Activated T-cell treated with anti-CD3 and anti-CD28 coated beads for 4 hours (primary cell): Measurements from ENCODE around the gene TMEM17.

Experiments used
- DNase-seq: peaks from one replicate; pipeline ENCODE4 v3.0.0-alpha.2; 2020

Gene TMEM17

DNA sequence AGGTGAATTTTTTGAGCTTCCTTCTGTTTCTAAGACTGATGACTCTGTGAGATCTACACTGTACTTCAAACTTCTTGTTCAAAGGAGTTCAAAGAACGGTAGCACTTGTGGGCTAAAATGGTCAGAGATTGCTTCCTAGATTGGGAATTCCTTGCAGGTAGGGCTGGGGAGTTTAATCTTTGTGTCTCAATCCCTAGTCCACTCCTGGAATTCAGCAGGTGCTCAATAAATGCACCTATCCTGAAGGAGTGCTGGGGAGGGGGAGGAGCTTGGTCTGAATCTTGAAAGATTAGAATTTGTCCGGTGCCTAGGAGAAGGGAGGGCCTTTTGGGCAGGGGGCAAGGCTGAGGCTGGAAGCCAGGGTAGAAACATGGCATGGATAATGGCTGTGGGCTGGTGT, 34.6 kb downstream of the TMEM17 start:
- no peak for DNase-seq

DNA sequence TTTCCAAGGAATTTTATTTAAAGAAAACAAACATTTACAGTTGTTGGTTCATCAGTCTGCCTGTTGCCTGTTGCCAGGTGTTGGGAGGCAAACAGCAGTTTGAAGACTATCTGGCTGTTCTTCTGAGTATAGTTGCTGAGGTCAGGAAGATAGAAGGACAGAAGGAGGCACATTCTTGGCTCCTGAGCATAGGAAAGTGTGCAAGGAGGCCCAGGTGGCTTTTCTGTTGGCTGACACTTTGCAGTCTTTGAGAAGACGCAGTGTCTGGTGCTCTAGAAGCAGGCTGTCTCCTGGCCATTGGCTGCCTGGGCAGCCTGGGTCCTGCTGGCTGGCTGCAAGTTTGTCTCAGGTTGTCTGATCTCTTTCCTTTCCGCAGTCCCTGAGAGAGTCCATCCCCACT, 36.4 kb downstream of the TMEM17 start:
- DNase-seq = no peak

DNA sequence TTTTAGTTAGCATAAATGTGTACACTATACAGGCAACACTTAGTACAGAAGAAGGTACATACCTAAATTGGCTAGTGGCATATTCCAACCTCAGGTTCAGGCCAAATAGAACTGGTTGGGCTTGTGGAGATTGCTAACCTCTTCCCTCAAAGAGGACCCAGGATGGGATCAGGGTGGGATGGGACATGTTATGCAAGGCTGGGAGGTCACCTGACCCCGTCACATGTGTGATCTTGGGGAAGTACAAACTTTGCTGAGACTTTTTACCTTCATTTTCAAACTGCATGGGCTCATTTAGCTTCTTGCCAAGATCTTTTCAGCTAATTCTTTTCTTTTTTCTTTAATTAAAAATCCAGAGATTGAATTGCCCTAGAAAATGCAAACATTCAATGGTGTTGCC, 36.9 kb downstream of the TMEM17 start:
- DNase-seq = no peak

DNA sequence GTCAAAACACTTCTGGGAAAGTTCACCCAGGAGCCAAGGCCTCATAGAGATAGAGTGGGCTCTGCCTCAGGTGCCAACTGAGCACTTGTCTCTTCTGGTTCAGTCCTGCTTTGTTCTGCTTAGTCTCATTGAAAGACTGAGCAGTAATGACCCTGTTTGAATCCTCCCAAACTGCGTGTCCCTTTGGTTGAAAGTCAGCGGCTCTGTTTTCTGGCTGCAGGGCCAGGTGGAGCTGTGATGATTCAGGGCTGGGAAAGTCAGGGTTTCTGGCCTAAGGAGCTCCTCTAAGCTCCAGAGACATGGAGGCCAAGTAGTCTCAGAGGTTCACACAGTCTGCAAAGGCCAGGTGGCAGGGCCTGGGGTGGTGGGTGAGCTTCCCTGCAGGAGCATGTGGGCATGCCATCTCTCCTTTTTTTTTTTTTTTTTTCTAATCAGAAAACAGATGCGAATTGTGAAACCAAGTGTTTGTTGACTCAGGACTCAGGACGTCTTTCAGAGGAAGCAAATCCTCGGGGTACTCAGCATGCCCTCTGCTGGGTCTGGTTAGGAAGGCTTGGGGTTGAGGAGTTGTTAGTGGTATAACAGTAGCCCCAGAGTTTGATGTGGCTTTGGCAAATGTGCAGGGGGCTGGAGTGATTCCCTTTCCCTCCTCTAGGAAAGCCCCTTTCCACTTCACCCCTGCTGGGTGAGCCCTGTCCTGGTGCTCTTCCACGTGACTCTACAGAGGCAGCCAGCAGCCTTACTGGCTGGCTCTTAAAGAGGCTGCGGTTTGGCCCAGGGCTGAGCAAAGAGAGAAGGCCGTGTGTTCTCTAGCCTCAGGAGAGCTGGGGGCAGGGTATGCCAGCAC, 38.3 kb downstream of the TMEM17 start:
- no peak for DNase-seq

DNA sequence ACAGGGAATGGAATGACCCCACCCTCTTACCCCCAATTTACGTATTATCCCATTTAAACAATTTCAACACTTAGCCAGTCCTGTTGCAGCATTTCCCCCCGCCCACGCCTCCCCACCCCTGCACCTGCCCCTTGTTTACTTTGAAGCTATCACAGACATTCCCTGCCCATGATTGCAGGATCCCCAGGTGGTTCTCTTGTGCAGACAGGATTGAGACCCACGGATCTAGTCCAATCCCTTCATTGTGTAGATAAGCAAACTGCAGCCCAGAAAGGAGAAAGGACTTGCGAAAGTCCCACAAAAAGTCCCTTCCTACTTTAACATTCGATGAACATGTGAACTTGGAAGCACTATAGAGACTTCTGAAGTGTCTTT, 38.9 kb downstream of the TMEM17 start:
- DNase-seq = no peak

DNA sequence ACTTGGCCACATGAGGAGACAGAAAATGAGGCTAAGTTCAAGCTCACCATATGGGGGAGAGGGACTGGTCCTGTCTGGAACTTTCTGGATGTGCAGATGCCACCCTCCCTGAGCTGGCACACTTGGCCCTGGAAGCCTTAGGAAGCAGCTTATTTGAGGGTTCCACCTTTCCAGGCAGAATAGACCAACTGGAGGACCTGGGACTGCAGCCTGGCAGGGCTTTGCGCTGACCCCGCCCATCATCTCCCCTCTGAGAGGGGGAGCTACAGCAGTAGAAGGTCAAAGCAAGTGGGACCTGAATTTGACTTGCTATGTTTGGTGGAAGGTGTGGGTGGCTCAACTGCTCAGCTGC, 39.5 kb downstream of the TMEM17 start:
- DNase-seq = no peak

DNA sequence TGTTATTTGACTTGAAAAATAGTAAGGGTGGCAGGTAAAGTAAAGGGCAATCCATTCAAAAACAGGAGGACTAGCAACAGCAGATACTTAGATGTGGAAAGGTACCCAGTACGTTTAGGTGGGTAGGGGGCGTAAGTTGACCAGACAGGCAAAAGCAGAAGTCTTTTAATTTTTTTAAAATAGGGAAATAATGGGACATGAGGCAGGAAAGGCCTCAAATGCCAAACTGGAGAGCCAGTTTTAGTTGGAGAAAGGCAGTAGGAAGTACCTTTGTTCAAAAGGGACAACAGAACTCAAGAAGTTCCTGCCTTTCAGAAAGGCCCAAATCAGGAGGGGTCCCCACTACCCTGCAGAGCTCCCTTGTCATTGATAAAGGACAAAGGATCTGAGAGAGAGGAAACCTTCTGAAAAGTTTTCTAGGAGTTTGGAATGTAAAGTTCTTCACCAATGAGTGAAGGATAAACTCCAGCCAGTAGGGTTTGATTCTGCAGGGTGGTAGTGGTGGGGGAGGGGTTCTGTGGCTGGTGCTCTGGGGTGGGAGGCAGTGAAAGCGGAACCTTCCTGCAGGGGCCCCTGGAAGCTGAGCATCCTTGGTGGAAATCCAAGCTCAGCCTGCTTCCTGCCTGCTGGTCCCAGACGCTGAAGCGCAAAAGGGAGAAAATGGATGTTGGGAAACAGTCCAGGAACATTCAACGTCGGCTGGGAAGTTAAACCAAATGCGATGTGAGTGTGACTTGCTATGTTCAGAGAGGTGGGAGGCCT, 40.1 kb downstream of the TMEM17 start:
- no peak for DNase-seq

DNA sequence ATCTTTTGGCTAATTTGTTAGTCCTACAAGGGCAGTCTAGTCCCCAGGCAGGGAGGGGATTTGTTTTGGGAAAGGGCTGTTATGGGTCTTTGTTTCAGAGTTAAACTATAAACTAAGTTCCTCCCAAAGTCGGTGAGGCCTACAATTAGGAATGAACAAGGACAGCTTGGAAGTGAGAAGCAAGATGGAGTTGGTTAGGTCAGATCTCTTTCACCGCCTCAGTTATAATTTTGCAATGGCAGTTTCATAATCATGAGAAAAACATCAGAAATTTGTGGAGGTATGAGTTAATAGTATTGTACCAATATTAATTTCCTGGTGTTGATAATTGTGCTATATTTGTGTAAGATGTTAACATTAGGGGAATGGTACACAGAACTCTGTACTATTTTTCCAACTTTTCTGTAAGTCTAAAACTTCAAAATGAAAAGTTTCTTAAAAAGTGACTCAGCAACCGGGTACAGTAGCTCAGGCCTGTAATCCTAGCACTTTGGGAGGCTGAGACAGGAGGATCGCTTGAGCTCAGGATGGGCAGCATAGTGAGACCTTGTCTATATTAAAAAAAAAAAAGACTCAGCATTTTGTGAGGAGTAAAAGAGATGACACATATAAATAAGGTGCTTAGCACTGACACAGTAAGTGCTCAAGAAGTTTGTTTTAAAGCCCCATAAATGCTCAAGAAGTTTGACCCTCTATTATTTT, 40.8 kb downstream of the TMEM17 start:
- no peak for DNase-seq

DNA sequence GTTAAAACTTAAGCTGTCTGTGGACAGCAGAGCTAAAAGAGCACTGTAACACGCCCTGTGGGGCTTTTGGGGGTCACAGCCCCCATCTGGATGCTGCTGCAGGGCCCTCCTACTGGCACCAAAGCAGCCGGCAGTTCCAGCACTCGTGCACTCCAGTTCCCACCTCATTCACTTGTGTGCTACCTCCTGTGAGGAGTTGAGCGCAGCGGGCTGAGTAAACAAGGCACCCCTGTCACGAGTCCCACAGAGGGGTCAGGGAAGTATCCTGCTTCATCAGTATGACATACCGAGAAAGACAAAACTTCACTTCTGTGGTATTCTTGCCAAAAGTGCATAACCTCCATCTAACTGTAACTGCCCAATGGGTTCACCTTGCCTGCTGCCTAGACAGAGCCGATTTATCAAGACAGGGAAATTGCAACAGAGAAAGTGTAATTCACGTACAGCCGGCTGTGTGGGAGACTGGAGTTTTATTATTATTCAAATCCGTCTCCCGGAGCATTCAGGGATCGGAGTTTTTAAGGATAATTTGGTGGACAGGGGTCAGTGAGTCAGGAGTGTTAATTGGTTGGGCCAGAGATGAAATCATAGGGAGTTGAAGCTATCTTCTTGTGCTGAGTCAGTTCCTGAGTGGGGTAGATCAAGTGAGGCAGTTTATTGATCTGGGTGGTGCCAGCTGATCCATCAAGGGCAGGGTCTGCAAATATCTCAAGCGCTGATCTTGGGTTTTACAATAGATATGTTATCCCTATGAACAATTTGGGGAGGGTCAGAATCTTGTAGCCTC, 41.6 kb downstream of the TMEM17 start:
- no peak for DNase-seq

DNA sequence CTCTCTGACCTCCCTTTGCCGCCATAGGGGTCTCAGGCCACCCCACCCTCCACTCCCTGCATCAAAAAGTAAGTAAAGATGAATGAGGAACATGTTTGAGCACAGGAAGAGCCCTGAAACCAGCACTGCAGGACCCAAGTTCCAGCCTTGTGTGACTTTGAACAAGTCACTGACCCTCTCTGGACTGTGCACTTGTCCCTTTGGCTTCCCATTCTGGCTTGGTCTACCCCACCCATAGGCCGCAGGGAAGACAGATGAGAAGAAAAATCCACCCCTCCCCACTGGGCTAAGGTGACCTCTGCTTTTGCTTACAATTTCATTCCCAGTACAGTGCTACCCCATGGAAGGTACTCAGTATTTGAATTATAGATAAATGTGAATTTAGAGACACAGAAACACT, 43.8 kb downstream of the TMEM17 start:
- no peak for DNase-seq

DNA sequence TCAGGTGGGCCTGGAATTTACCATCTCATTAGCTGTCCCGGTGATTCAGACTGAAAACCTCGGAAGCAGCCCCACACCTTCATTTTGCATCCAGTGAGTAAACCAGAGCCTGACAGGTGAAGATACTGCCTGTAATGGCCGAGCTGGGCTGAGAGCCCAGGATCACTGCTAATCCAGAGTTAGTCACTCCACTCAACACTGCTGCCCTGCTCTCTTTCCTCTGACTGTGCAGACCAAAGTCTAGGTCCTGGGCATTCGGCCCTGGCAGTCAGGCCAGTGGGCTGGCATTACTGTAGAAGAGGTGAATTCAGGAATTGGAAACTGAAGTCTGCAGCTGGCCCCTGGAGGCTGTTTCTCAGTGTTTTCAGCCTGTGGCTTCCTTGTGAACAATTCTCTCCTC, 44.3 kb downstream of the TMEM17 start:
- no peak for DNase-seq

DNA sequence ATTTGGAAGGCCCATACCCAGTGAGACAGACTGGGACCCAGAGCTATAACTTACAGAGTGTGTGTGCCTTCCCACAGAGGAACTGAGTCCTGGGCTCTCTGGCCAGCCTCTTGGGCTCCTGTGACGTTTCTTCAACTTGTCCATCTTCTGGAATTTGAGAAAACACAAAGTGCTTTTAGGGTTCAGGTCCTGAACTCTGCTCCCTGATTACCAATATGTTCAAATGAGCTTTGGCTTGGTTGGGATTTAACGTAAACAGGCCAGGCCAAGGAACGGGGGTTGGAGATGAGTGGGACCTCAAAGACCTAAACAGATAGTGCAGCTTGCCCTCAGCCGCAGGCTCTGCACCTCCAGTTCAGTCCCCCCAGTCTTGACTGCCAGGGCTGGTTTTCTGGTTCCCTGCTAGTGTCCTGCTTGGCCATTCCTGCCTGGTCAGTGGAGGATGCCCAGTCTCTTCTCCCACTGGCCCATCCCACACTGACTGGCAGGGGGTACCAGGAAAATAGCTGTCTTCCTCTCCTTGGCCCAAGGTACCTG, 44.9 kb downstream of the TMEM17 start:
- DNase-seq = no peak

DNA sequence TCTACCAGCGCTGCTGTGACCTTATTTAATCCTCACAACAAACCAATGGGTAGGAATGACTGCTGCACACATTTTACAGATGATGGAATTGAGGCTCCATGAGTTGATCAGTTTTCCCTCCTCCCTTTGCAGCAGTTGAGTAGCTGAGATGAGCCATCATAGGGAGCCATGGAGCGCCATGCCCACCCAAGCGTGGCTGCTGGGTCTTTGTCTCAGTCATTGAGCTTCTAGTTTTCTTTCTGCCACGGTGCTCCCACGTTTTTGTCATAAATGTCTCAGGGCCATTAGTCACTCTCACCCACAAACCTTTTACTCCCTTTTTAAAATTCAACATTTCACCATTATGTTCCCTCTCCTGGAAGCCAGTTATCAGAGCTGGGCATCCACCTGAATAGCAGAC, 45.8 kb downstream of the TMEM17 start:
- DNase-seq = no peak

DNA sequence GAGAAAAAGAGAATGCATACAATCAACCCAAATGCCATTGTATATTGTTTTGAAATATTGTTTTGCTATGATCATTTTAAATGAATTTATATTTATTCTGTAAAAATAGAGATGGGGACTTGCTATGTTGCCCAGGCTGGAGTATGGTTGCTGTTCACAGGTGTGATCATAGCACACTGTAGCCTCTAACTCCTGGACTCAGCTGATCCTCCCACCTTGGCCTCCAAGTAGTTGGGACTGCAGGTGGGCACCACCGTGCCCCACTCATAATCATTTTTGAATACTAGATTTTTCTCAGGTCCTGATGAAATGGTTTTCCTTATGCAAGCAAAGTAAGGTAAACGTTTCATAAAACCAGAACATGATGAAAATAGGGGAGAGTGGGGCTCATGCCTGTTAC, 46.3 kb downstream of the TMEM17 start:
- no peak for DNase-seq

DNA sequence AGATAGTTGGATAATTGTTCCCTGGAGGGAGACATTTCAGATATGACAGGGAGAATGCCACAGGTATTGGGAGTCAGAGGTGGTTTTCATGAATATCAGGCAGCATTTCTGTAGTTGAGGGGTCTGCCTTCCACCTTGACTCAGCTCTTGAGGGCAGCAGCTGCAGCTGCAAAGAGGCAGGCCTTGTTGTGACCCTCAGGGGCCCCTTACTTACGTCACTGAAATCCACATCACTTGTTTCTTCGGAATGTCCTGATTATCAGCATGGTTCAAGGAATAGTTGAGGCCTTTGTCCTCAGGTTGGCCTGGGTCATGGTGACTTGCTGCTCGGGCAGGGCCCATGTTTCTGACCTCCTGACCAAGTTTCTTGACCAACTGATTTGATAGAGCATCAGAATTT, 46.9 kb downstream of the TMEM17 start:
- no peak for DNase-seq

DNA sequence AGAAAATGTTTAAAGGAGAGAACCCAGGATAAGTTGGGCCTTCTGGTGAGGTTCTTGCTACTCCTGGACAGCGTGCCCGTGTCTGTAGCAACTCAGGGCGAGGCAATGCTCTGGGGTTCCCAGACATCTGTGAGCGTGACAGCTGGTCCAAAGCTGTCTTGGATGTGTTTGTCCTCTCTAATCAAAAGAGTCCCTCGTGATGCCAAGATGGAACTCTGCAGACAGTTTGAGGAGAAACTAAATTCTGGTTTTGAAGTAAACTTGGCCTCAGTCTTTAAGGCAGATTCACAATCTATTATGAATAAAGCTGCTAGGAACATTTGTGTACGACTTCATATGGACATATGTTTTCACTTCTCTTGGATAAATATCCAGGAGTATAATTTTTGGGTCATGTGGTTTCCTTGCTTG, 47.3 kb downstream of the TMEM17 start:
- DNase-seq = no peak

DNA sequence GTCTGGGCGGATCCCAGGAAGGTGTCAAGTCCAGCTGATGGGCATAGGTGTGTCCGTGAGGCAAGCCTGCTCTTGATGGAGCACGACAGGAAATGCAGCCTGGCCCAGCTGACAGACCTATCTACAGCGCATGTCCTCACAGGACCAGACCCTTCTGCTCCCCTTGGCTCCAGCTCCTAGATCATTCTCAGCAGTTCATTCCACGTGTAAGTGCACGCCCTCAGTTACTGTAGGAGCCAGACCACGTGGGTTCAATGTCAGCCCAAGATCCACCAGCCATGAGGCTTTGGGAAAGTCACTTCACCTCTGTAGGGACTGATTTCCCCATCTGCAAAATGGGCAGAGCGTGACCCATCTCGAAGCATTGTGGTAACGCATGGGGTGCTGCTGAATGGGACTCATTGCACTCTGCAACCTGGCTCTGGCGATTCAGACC, 47.8 kb downstream of the TMEM17 start:
- no peak for DNase-seq

DNA sequence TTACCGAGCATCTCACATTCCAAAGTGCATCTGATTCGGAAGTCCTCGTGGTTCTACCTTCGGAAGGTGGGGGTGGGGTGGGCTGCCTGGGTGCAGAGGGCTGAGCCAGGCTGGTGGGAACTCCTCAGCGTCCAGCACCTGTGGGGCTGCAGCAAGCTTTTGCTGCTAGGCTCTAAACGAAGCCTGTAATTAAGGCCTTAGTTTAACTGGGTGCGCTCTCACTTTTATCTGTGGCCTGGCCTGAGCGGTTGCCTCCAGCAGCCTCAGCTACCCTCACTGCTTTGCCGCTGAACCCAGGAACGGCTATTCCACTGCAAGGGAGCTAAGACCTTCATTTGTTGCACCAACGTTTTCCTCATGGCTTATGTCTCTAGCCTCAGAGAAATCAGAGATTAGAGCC, 48.4 kb downstream of the TMEM17 start:
- DNase-seq = no peak

DNA sequence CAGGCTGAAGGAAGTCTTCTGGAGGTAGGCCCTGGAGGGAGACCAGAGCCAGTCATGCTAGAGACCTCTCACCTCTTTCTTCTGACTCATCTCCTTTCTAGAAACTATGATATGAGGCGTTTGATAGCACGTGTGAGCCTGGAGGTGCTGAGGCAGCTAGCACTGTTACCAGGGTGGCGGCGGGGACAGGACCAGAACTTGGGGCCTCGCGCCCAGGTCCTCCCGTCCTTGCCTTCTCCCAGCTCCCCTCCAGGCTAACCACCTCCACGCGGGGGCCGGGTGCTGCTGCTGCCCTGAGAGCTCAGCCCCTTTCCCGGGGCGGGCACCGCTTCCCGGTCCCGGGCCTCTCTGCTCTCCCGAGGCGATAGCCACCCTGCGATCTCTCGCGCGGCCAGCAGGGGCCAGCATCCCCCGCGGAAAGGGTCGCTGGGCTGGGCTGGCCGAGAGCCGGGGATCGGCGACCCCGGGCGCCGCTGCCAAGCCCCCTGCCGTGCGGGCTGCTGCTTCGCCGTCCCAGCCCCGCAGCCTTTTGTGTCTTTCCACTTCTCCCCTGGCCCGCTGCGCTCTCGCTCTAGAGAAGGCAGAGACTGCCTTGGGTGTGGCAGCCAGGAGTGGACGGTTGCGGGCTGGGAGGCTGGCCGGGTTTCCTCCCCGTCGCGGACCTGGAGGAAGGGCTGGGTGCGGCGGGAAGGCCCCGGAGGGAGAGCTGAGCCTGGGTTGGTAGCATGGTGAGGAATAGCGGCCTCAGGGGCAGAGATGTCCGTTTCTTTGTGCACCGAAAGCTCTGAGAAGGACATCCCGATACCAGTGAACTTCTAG, 49.1 kb downstream of the TMEM17 start:
- peak; percentile 51 for DNase-seq

DNA sequence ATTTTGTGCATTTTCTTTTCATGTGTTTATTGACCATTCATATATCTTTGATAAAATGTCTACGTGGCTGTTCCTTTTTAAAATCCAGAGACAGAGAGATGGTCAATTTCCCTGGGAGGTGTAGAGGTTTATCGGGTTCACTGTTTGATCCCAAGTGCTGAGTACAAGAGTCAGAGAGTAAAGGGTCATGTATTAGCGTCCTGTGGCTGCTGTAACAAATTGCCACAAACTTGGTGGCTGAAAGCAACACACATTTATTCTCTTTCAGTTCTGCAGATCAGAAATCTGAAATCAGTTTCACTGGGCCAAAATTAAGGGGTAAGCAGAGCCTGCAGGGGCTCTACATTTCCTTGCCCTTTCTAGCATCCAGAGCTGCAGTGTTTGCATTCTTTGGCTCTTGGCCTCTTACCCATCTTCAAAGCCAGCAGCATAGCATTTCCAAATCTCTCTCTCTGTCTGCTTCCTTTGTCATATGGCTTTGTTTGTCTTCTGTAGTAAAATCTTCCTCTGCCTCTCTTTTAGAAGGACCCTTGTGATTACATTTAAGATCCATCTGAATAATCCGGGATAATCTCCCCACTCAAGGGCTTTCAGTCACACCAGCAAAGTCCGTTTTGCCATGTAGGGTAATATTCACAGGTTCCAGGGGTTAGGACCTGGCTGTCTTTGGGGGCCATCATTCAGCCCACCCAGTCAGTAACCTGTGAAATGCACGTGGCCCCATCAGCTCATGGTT, 49.9 kb downstream of the TMEM17 start:
- DNase-seq = no peak

DNA sequence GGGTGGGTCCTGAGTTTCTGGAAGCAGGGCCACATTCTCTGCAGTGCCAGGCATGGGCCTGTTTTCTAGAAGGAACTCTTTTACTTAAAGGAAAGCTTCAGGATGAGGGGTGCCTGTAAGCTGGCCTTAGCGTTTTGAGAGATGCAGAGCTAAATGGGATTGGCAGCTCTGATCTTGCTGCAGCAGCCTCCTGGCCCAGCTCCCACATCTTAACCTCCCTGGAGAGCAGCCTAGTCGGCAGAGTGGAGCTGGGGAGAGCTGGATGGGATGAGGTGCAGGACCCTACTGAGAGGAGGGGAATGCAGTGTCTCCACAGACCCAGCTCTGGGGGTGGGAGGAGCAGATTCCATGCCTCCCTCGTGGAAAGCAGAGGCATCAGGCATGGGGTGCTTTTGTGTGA, 52.0 kb downstream of the TMEM17 start:
- no peak for DNase-seq
